ENCODE measurements around the gene CLDN1.

Gene CLDN1

DNA sequence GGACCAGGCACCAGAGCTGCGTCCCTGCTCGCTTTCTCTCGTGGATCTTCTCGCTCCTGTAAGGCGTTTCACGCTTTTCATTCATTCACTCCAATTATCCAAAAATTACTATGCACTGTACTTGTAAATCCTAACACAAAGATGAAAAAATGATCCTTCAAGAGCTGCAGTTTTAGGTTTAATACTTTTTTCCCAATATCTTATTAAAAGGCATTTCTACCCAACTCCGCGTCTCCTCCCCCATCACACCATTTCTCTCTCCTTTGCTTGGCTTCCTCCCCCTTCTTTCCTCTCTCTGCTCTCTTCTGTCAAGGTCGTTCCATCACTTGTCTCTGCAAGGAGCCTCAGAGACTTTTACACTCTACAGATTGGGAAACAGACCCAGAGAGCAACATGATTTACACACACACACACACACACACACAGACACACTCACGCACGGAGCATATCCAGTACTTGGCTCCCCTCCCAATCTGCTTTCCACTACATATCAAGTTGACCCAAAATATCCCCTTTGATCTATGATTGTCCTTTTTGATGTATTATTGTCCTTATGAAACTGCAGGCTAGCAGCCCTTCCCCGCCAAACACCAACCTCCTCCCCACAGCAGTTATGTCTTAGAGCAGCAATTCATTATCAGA is 479 bp upstream of the CLDN1 start:
- ATAC-seq (ENCODE audit: insufficient read depth, low read depth) (no peak), DNase-seq (no peak)
- Histone ChIP-seq H3K36me3 (ENCODE audit: insufficient read depth, low read length) (no peaks in the 10 kb centered on the region), H3K9ac (ENCODE audit: low read depth, low read length) (no peak overlapping the region), H2AFZ (ENCODE audit: low read depth, low read length) (no peak overlapping the region), H3K4me1 (ENCODE audit: insufficient read depth, low read length) (no peaks in the 10 kb centered on the region), H3K4me2 (ENCODE audit: insufficient read depth, low read length) (no peak overlapping the region), H3K9me3 (ENCODE audit: insufficient read depth, low read length, severe bottlenecking) (no peaks in the 10 kb centered on the region), H4K20me1 (ENCODE audit: insufficient read depth, low read length) (no peaks in the 10 kb centered on the region), H3K79me2 (ENCODE audit: insufficient read depth, low read length) (no peaks in the 10 kb centered on the region), H3K27me3 (ENCODE audit: insufficient read depth, low read length, poor library complexity) (no peaks in the 10 kb centered on the region), H3K4me3 (ENCODE audit: low read depth in 1 of 2, low read length in 2 of 2) (no peak overlapping the region), H3K27ac (ENCODE audit: low read length) (no peak overlapping the region)
- TF ChIP-seq, protein P1, sequence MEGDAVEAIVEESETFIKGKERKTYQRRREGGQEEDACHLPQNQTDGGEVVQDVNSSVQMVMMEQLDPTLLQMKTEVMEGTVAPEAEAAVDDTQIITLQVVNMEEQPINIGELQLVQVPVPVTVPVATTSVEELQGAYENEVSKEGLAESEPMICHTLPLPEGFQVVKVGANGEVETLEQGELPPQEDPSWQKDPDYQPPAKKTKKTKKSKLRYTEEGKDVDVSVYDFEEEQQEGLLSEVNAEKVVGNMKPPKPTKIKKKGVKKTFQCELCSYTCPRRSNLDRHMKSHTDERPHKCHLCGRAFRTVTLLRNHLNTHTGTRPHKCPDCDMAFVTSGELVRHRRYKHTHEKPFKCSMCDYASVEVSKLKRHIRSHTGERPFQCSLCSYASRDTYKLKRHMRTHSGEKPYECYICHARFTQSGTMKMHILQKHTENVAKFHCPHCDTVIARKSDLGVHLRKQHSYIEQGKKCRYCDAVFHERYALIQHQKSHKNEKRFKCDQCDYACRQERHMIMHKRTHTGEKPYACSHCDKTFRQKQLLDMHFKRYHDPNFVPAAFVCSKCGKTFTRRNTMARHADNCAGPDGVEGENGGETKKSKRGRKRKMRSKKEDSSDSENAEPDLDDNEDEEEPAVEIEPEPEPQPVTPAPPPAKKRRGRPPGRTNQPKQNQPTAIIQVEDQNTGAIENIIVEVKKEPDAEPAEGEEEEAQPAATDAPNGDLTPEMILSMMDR (IDR thresholded peaks at IDR 0.05; ENCODE audit: borderline replicate concordance, extremely low read depth, low read length, poor library complexity, severe bottlenecking), result no peak
- TF ChIP-seq EZH2 (IDR thresholded peaks at IDR 0.05; ENCODE audit: borderline replicate concordance, low read depth, low read length, severe bottlenecking), result no peak

DNA sequence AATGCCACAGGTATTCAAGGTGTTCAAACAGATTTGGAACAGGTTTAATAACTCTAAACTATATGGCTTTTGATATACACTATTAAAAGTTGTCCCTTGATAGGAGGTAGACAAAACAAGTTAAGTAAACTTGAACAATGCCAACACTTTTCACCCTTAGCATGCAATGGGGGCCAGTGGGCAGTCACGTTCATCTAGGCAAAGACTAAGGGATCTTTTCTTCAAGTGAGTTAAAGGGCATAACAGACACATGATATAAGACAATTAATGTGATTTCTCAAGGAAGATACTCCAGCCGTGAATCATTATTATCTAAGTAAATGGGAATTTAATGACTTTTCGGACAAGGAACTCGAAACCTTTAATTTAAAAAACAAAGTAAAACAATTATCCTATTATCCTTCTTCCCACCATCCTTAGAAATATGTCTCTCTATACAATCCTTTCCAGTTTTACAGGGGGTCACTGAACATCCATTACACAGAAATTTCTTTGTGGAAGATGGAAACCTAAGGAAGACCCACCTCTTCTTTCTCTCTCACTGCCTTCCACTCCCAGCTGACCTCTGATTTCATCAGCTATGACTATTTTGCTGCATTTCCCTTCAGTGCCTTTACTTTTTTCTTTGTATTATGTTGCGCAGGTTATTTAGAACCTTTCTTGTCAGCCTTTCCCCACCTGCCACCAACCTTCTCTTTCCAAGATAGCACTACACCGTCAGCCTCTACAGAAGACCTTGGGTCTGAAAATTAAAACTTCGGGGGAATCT is 1.5 kb downstream of the CLDN1 start:
- H4K20me1 ChIP-seq (ENCODE audit: insufficient read depth, low read length), result no peaks in the 10 kb centered on the region
- H3K79me2 ChIP-seq (ENCODE audit: insufficient read depth, low read length), result no peaks in the 10 kb centered on the region
- H3K9me3 ChIP-seq (ENCODE audit: insufficient read depth, low read length, severe bottlenecking), result no peaks in the 10 kb centered on the region
- H3K27ac ChIP-seq (ENCODE audit: low read length), result no peak overlapping the region
- H3K4me1 ChIP-seq (ENCODE audit: insufficient read depth, low read length), result no peaks in the 10 kb centered on the region
- no peak overlapping the region for H3K9ac ChIP-seq (ENCODE audit: low read depth, low read length)
- H3K27me3 ChIP-seq (ENCODE audit: insufficient read depth, low read length, poor library complexity), result no peaks in the 10 kb centered on the region
- H3K36me3 ChIP-seq (ENCODE audit: insufficient read depth, low read length), result no peaks in the 10 kb centered on the region
- no peak overlapping the region for H2AFZ ChIP-seq (ENCODE audit: low read depth, low read length)
- no peak overlapping the region for H3K4me2 ChIP-seq (ENCODE audit: insufficient read depth, low read length)
- DNase-seq (no peak), ATAC-seq (ENCODE audit: insufficient read depth, low read depth) (no peak)
- H3K4me3 ChIP-seq (ENCODE audit: low read depth in 1 of 2, low read length in 2 of 2), result no peak overlapping the region
- TF ChIP-seq, protein P1 (IDR thresholded peaks at IDR 0.05; ENCODE audit: borderline replicate concordance, extremely low read depth, low read length, poor library complexity, severe bottlenecking), result no peak
- no peak for TF ChIP-seq EZH2 (IDR thresholded peaks at IDR 0.05; ENCODE audit: borderline replicate concordance, low read depth, low read length, severe bottlenecking)

DNA sequence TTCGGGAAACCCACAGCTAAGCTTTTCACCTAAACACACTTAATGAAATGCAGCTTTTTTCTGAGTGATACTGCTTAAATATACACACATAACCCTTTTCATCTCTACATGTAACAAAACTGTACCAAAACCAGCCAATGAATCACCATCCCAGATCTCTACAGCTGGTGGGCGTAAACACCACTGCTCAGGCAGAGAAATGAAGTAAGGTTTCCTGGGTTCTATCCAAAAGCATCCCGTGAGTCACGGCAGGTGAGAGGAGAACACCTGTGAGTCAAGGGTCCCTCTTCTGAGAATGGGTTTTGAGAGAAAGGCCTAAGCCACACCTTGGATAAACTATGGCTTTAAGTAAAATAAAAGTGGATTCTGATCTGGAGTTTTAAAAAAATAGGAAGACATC is 2.6 kb downstream of the CLDN1 start:
- Histone ChIP-seq H3K79me2 (ENCODE audit: insufficient read depth, low read length) (no peaks in the 10 kb centered on the region), H3K27me3 (ENCODE audit: insufficient read depth, low read length, poor library complexity) (no peaks in the 10 kb centered on the region), H2AFZ (ENCODE audit: low read depth, low read length) (no peak overlapping the region), H3K36me3 (ENCODE audit: insufficient read depth, low read length) (no peaks in the 10 kb centered on the region), H4K20me1 (ENCODE audit: insufficient read depth, low read length) (no peaks in the 10 kb centered on the region), H3K9me3 (ENCODE audit: insufficient read depth, low read length, severe bottlenecking) (no peaks in the 10 kb centered on the region), H3K4me1 (ENCODE audit: insufficient read depth, low read length) (no peaks in the 10 kb centered on the region), H3K9ac (ENCODE audit: low read depth, low read length) (no peak overlapping the region), H3K4me2 (ENCODE audit: insufficient read depth, low read length) (no peak overlapping the region), H3K27ac (ENCODE audit: low read length) (no peak overlapping the region), H3K4me3 (ENCODE audit: low read depth in 1 of 2, low read length in 2 of 2) (no peak overlapping the region)
- no peak for TF ChIP-seq EZH2 (IDR thresholded peaks at IDR 0.05; ENCODE audit: borderline replicate concordance, low read depth, low read length, severe bottlenecking)
- TF ChIP-seq, protein P1 (IDR thresholded peaks at IDR 0.05; ENCODE audit: borderline replicate concordance, extremely low read depth, low read length, poor library complexity, severe bottlenecking), result no peak
- ATAC-seq (ENCODE audit: insufficient read depth, low read depth), result no peak
- no peak for DNase-seq
